Measurements from ENCODE around the gene SORL1. TPM values are rescaled to one million over a fixed set of nuclear protein-coding genes. Genes with fewer than 3 reads are reported as not detected.

SORL1 gene
- total and polyA plus RNA-seq, 2 experiments from 2014 or later: 6.4 to 18.2 TPM

GRCh38 chr11:121659811-121660210 is 207.7 kb downstream of the SORL1 start:
- Histone ChIP-seq H3K27me3 (no peaks in the 10 kb centered on the region), H3K4me3 (no peak overlapping the region), H3K27ac (no peak overlapping the region), H3K9me3 (ENCODE audit: low read depth) (no peaks in the 10 kb centered on the region), H3K4me1 (ENCODE audit: low read depth) (peaks cover 9% of the 10 kb centered on the region), H3K36me3 (no peaks in the 10 kb centered on the region)
- DNase-seq (ENCODE audit: low read depth in 1 of 2, low spot score in 1 of 2): no peak
- no peak for TF ChIP-seq CTCF (IDR thresholded peaks at IDR 0.05; ENCODE audit: low read depth, low read length)

GRCh38 chr11:121661880-121662486 is 209.9 kb downstream of the SORL1 start:
- no peak overlapping the region for H3K27ac ChIP-seq
- H3K36me3 ChIP-seq: no peaks in the 10 kb centered on the region
- no peaks in the 10 kb centered on the region for H3K4me1 ChIP-seq (ENCODE audit: low read depth)
- H3K27me3 ChIP-seq: no peaks in the 10 kb centered on the region
- no peaks in the 10 kb centered on the region for H3K9me3 ChIP-seq (ENCODE audit: low read depth)
- peak in 1 of 2 donors; percentile 88 for DNase-seq (ENCODE audit: low read depth in 1 of 2, low spot score in 1 of 2)
- H3K4me3 ChIP-seq: no peak overlapping the region
- TF ChIP-seq CTCF (IDR thresholded peaks at IDR 0.05; ENCODE audit: low read depth, low read length): peak; percentile 30

- Histone ChIP-seq H3K4me1 (ENCODE audit: low read depth) (no peaks in the 10 kb centered on the region), H3K4me3 (no peak overlapping the region), H3K9me3 (ENCODE audit: low read depth) (no peaks in the 10 kb centered on the region), H3K36me3 (no peaks in the 10 kb centered on the region), H3K27ac (no peak overlapping the region), H3K27me3 (no peaks in the 10 kb centered on the region)
- DNase-seq (ENCODE audit: low read depth in 1 of 2, low spot score in 1 of 2): no peak
- TF ChIP-seq CTCF (IDR thresholded peaks at IDR 0.05; ENCODE audit: low read depth, low read length): no peak
Observed at GRCh38 chr11:121664144-121664543, 212.0 kb downstream of the SORL1 start.

GRCh38 chr11:121665206-121665838 is 213.2 kb downstream of the SORL1 start:
- H3K27me3 ChIP-seq: no peaks in the 10 kb centered on the region
- H3K4me3 ChIP-seq: no peak overlapping the region
- no peak overlapping the region for H3K27ac ChIP-seq
- no peaks in the 10 kb centered on the region for H3K9me3 ChIP-seq (ENCODE audit: low read depth)
- no peaks in the 10 kb centered on the region for H3K36me3 ChIP-seq
- no peak for TF ChIP-seq CTCF (IDR thresholded peaks at IDR 0.05; ENCODE audit: low read depth, low read length)
- no peak for DNase-seq (ENCODE audit: low read depth in 1 of 2, low spot score in 1 of 2)
- H3K4me1 ChIP-seq (ENCODE audit: low read depth): peaks cover 7% of the 10 kb centered on the region

GRCh38 chr11:121667836-121668235 is 215.7 kb downstream of the SORL1 start:
- Histone ChIP-seq H3K27me3 (no peaks in the 10 kb centered on the region), H3K9me3 (ENCODE audit: low read depth) (no peaks in the 10 kb centered on the region), H3K4me3 (no peak overlapping the region), H3K4me1 (ENCODE audit: low read depth) (peaks cover 24% of the 10 kb centered on the region), H3K36me3 (no peaks in the 10 kb centered on the region), H3K27ac (no peak overlapping the region)
- no peak for DNase-seq (ENCODE audit: low read depth in 1 of 2, low spot score in 1 of 2)
- no peak for TF ChIP-seq CTCF (IDR thresholded peaks at IDR 0.05; ENCODE audit: low read depth, low read length)

Data from cardiac muscle cell (in vitro differentiated cells and primary cell).